ENCODE data around the gene SPRR5.

Gene SPRR5, protein sequence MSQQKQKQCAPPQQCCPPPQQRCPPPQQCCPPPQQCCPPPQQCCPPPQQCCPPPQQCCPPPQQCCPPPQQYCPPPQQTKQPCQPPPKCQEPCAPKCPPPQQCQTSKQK

DNA sequence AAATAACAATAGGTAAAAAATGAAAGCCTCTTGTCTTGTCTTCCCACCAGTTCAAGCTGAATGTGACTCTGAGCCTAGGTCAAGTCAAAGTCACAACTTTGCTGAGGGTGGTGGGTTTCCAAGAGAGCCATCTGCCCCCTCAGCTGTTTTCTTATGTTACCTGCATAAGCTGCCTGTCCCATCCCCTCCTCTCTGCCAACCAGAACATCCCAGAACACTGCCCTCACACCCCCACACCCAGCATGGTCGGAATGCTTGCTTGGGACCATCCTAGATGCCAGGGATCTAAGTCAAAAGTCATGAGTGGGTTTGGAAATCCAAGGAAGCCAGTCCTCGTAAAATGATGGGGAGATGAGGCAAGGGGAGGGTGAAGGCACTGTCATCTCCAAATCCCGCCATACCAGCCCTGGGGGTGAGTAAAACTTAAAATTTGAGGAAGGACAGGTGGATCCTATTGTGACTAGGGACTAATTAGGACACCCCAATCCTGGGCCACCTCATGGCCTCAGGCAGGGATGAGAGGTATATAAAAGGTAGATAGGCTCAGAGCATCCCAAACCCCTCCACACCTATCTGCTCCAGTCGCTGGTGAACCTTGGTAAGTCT is at the start of gene SPRR5:
Gene SPRR5, plus strand, starts transcription at position 556 of the 606 bp plus-strand sequence. CDS start 1,349 bp downstream, outside the sequence.
- no peak for DNase-seq

DNA sequence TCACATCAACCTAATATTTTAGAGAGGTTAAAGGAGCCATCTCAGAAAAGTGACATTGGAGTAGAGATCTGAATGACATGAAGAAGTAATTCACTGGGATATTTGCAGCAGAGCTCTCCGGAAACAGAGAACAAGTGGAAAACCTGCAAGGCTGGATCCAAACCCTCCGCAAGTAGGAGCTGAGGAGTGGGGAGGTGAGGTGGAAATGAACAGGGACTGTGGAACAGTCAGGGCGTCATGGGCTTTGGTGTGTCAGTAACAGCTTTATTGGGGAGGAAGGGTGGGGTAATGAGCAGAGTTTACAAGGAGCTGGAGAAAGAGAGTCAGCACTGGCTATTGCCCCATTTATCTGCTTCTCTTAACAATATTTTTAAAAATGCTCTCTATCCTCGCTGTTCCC is 48.0 kb upstream of the SPRR5 start:
- DNase-seq = no peak

DNA sequence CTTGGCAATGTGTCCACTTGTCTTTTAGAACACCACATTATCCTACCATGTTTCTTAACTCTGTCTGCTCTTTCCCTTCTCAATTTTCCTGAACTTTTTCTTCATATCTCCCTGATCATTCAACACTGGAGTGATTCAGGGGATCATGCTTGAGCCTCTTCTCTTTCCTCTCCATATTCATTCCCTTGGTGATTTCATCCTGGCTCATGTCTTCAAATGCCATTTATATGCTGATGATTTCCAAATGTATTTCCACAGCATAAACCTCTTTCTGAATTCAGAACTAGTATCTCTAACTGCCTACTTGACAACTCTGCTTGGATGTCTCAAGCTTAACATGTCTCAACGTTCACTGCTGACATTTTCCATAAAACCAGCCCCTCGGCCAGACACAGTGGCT is 47.1 kb upstream of the SPRR5 start:
- DNase-seq = no peak

DNA sequence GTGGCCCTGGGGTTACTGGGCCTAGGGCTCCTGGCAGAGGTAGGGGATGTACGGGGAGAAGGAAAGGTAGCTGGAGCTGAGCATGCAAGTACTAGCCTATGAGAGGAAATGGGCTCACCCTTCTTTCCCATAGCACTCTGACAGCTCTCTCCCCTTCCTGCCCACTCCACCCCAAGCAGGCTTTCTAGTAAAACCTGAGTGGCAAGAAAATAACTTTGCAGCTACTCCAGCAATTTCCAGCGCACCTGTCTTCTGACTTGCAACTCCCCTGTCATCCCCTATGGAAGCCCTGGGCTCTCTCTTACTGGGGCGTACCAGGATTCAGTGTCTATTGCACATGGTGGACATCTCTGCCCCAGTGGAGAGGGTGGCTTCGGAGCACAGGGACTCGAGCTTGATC is 45.4 kb upstream of the SPRR5 start:
- no peak for DNase-seq

DNA sequence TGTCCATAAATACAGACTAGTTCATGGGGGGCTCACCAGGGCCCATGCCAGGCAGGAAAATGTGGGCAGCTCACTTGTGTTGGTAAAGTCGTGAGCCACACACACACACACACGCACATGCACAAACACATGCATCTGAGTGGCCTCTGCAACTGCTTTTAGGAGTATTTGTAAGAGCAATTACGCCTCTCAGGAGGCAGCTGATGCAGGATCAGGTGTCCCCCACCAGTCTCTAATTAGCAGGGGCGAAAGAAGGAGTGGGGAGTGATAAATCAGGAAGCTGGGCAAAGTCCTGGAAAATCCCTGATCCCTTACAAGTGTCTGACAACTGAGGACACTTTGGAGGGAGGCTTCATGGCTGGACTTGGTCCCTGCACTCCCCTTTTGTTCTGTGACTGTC is 44.4 kb upstream of the SPRR5 start:
- peak; percentile 13 for DNase-seq

DNA sequence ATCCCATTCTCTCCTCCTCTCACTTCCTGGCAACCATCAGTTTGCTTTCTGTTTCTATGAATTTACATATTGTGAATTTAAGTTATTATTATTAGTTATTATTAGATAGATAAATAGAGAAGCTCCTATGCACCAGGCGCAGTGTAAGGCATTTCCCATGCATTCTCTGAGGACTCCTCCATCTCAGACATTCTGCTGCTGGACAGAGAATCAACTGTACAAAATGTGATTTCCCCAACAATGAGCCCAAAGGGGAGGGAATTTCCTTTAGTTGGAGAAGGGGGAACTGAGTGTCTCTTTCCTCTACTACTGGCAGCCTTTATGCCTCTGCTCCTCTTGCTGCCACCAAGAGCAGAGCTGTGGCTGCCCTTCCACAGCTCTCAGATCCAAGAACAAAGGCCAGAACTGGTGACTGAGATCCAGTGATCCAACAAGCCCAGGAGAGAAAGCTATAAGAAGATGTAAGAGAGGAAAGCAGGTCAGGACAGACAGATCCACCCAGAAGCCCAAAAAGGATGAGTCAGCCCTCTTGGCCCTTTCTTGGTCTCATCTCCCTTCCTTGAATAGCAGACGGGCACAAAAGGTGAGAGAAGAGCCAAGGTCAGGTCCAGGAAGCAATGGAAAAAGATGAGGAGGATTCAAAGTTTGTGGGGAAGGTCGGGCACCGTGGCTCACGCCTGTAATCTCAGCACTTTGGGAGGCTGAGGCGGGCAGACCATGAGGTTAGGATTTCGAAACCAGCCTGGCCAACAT is 42.1 kb upstream of the SPRR5 start:
- DNase-seq = no peak

DNA sequence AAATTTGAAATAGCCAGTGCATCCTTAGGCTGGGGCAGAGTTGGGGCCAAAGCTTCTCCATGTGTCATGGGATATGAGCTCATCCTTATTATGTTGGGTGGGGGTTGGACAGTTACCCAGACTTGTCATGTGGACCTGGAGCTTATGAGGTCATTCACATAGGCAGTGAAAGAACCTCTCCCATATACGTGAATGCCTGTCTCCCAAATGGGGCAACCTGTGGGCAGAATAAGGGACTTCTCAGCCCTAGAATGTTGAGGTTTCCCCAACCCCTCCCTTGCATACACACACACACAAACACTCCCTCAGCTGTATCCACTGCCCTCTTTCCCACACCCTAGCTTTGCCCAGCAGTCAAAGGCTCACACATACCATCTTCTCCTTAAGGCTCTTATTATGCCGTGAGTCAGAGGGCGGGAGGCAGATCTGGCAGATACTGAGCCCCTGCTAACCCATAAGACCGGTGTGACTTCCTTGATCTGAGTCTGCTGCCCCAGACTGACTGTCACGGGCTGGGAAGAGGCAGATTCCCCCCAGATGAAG is 40.9 kb upstream of the SPRR5 start:
- no peak for DNase-seq

DNA sequence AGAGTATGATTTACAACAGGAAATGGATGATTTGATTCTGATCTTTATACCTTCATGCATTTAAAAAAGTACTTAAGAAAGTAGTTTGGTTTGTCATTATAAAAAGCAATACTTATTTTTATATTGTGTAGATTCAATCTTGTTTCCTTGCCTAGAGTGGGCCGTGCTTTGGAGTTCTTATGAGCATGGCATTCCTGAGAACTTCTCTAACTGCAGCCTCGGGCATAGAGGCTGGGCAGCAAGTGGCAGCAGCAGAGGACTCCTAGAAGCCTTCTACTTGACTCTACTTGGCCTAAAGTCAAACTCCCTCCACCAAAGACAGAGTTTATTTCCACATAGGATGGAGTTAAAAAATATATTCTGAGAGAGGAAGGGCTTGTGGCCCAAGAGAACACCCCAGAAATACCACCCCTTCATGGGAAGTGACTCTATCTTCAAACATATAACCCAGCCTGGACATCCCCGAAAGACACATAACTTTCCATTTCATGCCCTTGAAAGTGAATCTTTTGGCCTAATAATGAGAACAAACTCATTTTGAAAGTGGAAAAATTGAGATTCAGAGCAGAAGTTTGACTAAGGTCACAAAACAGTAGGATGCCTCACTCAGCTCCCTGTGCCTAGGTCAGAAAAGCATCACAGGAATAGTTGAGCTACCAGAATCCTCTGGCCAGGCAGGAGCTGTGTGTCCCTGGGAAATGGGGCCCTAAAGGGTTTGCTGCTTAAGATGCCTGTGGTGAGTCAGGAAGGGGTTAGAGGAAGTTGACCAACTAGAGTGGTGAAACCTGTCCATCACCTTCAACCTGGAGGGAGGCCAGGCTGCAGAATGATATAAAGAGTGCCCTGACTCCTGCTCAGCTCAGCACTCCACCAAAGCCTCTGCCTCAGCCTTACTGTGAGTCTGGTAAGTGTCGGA is 39.1 kb upstream of the SPRR5 start, which contains the start of gene IVL:
Gene IVL, plus strand, starts transcription at position 861 of the 916 bp plus-strand sequence. CDS start 1,252 bp downstream, outside the sequence.
- no peak for DNase-seq

DNA sequence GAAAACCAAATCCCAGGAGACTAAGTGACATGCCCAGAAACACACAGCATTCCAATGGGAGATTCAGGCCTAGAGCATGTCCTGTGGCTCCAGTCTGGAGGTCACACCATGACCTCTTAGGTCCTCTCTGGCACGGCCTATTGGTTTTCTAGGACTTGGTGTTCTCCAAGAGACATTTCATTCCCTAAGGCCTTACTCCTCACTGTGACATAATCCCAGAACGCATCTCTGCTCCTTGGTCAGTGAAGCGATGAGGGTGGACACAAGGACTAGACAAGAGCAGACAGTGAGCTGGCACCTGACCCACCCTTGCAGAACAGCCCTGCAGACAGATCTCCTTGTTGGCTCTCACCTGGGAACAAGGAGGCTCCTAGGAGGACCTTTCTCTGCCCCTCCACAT is 37.8 kb upstream of the SPRR5 start:
- DNase-seq = no peak

DNA sequence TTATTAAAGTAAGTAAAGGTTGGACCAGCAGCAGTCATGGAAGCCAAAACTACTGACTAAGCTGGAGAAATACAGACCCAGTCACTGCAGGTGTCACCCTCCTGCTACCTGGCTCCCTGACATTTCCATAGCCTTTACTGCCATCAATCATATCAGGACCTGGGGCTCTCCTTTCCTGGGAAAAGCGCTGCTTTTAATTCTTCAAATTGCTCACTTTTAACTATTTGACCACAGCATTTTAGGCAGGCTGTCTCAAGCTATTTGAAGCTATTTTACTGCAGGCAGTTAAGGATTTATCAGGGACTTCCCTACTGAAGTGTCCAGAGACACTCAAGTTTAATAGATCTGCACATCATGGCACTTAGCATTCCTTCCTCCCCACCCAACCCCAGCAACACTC is 34.5 kb upstream of the SPRR5 start:
- DNase-seq = no peak

DNA sequence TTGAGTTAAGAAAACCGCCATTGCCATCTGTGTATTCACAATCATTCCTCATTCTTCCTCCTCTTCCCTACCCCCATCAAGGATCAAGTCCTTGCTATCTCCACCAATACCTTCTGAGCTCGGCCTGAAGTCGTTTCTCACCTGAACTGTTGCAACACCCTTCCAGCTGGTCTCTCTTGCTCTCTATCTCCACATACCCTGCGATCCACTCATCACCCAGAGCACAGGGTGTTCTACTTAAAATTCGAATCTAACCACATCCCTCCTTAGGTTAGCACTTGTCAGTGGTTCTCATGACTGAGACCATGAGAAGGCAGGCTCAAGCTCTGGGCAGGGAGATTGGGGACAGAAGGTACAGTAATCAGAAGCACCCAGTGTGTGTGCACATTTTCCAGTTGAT is 34.1 kb upstream of the SPRR5 start:
- no peak for DNase-seq

DNA sequence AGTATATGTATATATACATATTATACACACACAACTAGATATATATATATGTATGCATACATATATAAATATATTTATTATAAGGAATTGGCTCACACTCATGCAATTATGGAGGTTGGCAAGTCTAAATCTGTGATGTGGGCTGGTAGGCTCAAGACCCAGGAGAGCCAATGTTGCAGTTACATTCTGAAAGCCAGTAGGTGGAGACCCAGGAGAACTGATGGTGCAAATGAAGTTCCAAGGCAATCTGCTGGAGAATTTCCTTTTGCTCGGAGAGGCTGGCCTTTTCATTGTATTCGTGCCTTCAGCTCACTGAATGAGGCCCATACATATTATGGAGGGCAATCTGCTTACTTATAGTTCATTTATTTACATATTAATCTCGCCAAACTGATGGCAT is 29.2 kb upstream of the SPRR5 start:
- DNase-seq = peak; percentile 33

DNA sequence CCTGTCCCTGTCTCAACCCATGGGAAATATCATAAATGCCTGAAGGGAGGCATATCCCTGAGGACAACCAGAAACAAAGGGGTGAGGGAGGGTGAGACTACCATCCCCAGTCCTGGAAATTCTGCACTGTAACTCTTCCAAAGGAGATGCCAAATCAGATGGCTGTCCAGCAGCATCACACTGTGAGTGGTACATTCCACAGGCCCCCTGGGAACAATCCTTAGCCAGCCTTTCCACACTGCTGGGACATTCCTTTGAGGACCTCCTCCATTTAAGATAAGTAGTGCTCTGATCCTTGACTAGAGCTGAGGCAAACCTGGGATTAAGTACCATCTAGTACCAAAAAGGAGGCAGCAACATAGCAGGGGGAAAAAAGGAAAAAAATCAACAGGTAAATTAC is 27.9 kb upstream of the SPRR5 start:
- DNase-seq = no peak

DNA sequence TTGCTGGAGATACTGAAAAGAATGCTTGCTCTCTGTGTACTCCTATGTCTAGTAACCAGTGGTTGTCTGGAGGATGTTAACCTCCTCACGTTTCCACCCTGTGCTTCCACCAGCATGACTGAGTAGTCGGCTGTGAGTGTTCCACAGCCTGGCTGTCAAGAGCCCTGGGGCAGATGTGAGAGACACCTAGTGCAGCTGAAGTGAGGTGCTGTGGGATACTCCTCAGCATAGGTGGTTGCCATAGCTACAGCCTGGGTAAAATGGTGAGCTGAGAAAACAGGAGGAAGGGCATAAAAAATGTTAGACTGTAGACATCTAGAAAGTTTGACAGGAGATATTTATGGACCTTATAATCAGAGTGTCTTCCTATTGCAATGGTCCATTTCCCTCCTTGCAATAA is 22.8 kb upstream of the SPRR5 start:
- DNase-seq = no peak

DNA sequence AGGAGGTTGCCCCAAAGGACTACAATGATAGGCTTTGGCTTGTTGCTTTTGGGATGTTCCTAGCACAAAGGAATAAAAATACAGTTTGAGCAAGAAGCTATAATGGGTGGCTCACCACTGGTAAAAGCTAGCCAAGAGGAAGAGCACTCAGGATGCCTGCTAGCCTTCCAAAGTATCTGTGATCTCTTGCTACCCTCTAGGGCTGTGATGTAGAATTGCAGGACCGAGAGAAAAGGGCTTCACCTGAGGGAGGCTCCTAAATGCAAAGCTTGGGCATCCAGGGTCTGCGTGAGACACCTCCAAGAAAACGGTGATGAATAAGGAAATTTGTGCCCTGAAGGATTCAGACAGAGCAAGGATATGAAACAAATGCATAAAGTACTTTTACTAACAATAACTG is 20.9 kb upstream of the SPRR5 start:
- no peak for DNase-seq

DNA sequence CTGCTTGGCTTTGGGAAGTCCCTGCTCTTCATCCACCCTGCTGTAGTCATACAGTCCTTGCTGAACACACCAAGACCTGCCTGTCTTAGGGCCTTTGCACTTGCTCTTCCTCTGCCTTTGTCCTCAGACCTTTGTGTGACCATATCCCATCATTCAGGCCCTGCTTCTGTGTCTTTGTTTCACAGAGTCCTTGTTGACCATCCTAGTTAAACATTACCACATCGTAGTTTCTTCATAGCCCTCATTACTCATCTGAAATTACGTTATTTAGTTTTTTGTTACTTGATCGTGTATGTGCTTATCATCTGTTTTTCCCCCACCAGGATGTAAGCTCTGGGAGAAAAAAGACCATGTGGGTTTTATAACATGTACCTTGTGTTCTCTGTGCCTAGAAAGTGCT is 18.3 kb upstream of the SPRR5 start:
- no peak for DNase-seq

DNA sequence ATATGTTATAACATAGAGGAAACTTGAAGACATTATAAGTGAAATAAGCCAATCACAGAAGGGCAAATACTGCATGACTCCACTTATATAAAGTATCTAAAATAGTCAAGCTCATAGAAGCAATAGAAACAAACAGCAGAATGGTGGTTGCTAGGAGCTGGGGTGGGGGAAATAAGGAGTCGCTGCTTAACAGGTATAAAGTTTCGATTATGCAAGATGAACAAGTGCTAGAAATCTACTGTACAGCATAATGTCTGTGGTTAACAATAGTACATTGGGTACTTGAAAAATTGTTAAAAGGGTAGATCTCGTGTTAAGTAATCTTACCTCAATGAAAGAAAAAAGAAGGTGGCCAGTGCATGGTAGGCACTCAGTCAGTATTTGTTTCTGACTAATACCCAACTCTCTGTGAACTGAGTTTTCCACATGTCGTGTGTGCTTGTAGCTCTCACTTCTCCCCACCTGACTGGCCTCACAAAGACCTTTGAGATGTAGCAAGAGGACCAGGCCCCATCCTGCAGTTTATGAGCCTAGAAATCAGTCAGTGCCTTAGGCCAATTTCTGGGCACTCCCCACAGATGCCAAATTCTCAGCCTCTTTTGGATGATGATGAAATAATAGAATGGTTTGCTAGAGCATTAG is 14.7 kb upstream of the SPRR5 start:
- DNase-seq = no peak

DNA sequence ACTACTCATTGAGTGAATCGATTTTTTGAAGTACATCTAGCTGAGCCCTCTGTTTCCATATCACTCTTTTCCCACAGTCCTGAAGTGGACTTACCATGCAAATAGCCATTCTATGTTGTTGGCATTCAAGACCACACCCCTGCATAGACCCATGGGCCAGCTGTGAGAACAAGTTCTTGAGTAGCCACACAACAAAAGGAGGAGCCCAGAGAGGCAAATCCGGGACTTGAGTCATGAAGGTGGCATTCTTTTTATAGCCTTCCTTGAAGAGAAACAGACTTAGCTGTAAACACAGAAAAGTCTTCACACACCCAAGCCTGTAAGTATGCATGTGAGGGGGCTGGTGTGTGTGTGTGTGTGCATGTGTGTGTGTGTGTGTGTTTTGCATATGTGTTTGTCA is 13.8 kb upstream of the SPRR5 start:
- DNase-seq = no peak

DNA sequence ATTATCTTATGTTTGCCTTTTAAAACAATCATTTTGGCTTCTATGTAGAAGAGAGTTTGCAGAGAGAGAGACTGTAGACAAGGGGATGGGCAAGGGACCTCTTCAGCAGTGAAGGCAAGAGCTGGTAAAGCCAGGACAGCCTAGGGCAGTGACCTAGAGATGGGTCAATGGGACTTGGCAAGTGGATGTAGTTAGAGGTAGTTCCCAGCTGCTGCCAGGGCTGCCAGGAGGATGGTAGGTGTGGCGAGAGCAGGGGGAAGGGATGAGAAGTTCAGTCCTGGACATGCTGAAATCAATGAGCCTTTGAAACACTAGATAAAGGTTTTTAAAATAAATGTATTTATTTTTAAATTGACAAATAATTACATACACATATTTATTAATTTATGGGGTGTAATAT is 6.4 kb upstream of the SPRR5 start:
- DNase-seq = no peak

DNA sequence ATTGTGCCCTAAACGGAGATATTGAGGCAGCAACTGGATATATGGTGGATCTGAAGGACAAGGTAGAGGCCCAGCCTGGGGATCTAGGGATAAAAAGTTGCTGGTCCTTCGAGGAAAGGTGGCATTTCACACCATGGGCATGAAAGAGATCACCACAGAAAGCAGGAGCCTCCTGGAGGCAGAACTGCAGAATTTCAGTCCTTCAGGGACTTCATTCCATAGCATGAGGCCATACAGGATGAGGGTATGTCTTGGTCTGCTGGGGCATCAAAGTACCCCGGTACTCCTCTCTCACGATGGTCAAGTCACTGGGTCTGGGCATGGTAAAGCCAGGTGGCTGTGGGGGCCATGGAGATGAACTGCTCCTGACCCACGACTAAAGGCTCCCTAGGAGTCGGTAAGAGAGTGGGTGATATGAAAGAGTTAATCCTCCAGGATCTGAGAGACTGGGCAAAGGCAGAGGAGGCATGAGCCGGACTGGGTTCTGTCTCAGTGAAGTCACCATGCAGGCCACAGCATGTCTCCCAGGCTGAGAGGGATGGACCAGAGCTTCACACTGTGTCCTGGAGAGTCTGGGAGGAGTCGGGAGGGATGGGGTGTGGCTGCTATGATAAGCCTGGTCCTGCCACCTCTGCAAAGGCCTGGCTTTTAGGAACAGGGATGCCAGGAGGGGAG is 5.8 kb upstream of the SPRR5 start:
- no peak for DNase-seq

DNA sequence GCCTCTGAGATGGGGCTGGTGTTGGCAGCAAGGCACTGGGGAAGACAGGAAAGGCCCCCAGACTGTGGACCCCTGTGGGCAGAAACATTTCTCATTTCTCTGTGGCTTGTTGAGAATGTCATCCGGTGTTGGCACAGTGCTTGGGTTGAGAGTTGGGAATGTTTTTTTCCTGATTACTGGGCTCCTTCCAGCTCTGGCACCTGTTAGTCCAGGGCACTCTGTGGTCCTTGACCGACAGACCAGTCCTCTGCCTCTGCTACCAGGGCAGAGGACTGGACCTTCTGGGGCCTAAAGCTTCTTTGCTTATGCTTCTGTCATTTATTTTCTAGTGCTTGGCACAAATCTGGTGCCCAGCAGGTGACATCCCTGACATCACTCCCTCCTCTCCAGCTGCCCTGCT is 4.8 kb upstream of the SPRR5 start:
- DNase-seq = no peak

DNA sequence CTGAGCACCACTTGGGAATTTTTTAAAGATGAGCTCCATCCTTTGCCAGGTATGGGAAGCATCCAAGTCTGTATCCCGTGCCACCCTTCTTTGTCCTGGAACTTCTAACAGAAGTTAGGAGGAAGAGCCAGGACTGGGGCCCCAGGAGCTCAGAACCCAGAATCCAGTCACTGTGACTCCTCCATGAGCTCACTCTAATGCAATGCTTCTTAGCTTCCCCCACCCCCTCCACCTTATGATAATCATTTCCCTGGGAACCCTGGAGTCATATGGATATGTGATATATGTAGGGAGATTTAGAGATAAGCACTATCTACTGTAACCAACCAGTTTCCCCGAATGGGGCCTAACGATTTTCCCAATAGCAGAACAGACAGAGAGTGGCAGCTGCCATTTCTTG is 758 bp upstream of the SPRR5 start:
- DNase-seq = no peak

Data from NCI-H69 (cell line).